HEK293T (cell line): Measurements from ENCODE around the gene RET.

ENCODE experiments used
- ARNT ChIP-seq: fragments of 450-650 bp; IDR thresholded peaks from 2 replicates; pipeline ENCODE4 v1.6.1; 2017; ENCODE audit warnings: mild to moderate bottlenecking
- BHLHE40 ChIP-seq: fragments of 450-650 bp; IDR thresholded peaks from 2 replicates; pipeline ENCODE4 v1.6.1; 2016; ENCODE audit warnings: mild to moderate bottlenecking, moderate library complexity, borderline replicate concordance
- CTBP1 ChIP-seq: fragments of 450-650 bp; IDR thresholded peaks from 2 replicates; pipeline ENCODE4 v1.6.1; 2016; ENCODE audit warnings: borderline replicate concordance
- ELF4 ChIP-seq: fragments of 450-650 bp; IDR thresholded peaks from 2 replicates; pipeline ENCODE4 v1.6.1; 2017; ENCODE audit warnings: antibody characterized with exemption
- FOXK2 ChIP-seq: fragments of 450-650 bp; IDR thresholded peaks from 2 replicates; pipeline ENCODE4 v1.6.1; 2016; ENCODE audit warnings: mild to moderate bottlenecking
- FOXM1 ChIP-seq: fragments of 450-650 bp; IDR thresholded peaks from 2 replicates; pipeline ENCODE4 v1.6.1; 2017; ENCODE audit warnings: mild to moderate bottlenecking, borderline replicate concordance
- HDGF ChIP-seq: fragments of 450-650 bp; IDR thresholded peaks from 2 replicates; pipeline ENCODE4 v1.6.1; 2017; ENCODE audit warnings: antibody characterized with exemption, borderline replicate concordance
- LEF1 ChIP-seq: fragments of 450-650 bp; IDR thresholded peaks from 2 replicates; pipeline ENCODE4 v1.6.1; 2017; ENCODE audit warnings: mild to moderate bottlenecking, borderline replicate concordance
- SP1 ChIP-seq: fragments of 450-650 bp; IDR thresholded peaks from 2 replicates; pipeline ENCODE4 v1.6.1; 2017
- SUZ12 ChIP-seq: fragments of 450-650 bp; IDR thresholded peaks from 2 replicates; pipeline ENCODE4 v1.6.1; 2016; ENCODE audit warnings: mild to moderate bottlenecking
- TARDBP ChIP-seq: fragments of 450-650 bp; IDR thresholded peaks from 2 replicates; pipeline ENCODE4 v1.6.1; 2016
- ZNF384 ChIP-seq: fragments of 450-650 bp; IDR thresholded peaks from 2 replicates; pipeline ENCODE4 v1.6.1; 2016

DNA sequence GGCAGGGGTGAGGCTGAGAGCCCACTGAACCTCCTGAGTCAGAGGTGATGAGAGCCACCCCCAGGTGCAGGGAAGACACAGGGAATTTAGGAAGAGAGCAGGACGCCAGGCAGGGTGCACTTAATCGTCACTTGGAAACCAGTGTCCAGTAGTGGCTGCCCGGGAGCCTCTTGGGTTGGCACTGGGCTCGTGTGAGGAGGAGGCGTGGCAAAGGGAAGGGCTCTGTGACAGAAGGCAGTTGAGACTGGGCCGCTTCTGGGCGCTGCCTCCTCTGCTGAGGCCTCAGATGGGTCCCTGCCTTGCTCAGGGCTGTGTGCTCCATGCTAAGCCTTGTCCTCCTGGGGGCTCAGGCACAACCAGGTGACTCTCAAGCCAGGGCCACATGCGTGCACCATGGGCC, 13.3 kb downstream of the RET start:
- no peak for TF ChIP-seq ELF4
- TF ChIP-seq SP1 = no peak
- no peak for TF ChIP-seq SUZ12
- TF ChIP-seq BHLHE40 = no peak
- no peak for TF ChIP-seq FOXK2
- no peak for TF ChIP-seq ARNT
- TF ChIP-seq HDGF = no peak
- no peak for TF ChIP-seq TARDBP
- TF ChIP-seq CTBP1 = no peak
- TF ChIP-seq ZNF384 = no peak
- TF ChIP-seq FOXM1 = no peak
- TF ChIP-seq LEF1 = no peak
